K562 (cell line): Measurements from ENCODE around the gene RUNX3.

Experiments used
- CBX8 ChIP-seq: fragments of 200-600 bp; sonication (generic); IDR thresholded peaks from 2 replicates; pipeline ENCODE4 v1.6.1; 2012; ENCODE audit warnings: borderline replicate concordance, mixed run types, low read depth, mild to moderate bottlenecking, moderate library complexity, mixed read lengths, low read length, control low read depth, inconsistent platforms; ENCODE audit not compliant: poor library complexity, severe bottlenecking; ENCODE audit errors: extremely low read depth
- CTCF ChIP-seq, 3 experiments: IDR thresholded peaks in 2 of 3; conservative IDR thresholded peaks in 1 of 3; 2 replicates each; pipeline ENCODE4 v1.5.1; 2011 to 2012; ENCODE audit warnings: low read length in 3 of 3, mild to moderate bottlenecking in 3 of 3, control low read depth in 2 of 3, improper control_type of control experiment in 1 of 3, inconsistent platforms in 1 of 3, low read depth in 1 of 3, mixed read lengths in 1 of 3, moderate library complexity in 1 of 3; ENCODE audit not compliant: insufficient read depth in 2 of 3
- SETDB1 ChIP-seq: IDR thresholded peaks from one replicate; pipeline ENCODE4 v1.6.1; 2012; ENCODE audit warnings: low read length, control low read depth, inconsistent platforms
- ZFPM2 ChIP-seq: fragments of 250-450 bp; sonication (Bioruptor Pico); IDR thresholded peaks from 2 replicates; pipeline ENCODE4 v1.5.1; 2022; ENCODE audit warnings: mild to moderate bottlenecking

GRCh38 chr1:24918370-24918769, 11.7 kb downstream of the RUNX3 start:
- no peak for TF ChIP-seq CTCF (IDR thresholded peaks at IDR 0.05 in 2 of 3, conservative IDR thresholded peaks at IDR 0.05 in 1 of 3; ENCODE audit: insufficient read depth in 2 of 3, low read depth in 1 of 3, low read length in 3 of 3)
- no peak for TF ChIP-seq CBX8
- TF ChIP-seq ZFPM2 (CRISPR knock-in tag), result no peak
- TF ChIP-seq SETDB1, result no peak
